SH-SY5Y (cell line): ENCODE measurements around the gene WRNIP1.

ENCODE experiments used
- GATA2 ChIP-seq: IDR thresholded peaks from 2 replicates; pipeline ENCODE4 v1.6.1; 2011; ENCODE audit warnings: mild to moderate bottlenecking, low read depth, low read length
- GATA3 ChIP-seq: IDR thresholded peaks from 2 replicates; pipeline ENCODE4 v1.6.1; 2011; ENCODE audit warnings: low read depth, mild to moderate bottlenecking, low read length, moderate library complexity

WRNIP1 gene

GRCh38 chr6:2765166-2765895, at the start of gene WRNIP1:
Gene WRNIP1, plus strand, starts transcription at chr6:2765393. Its CDS starts 230 bp downstream, at chr6:2765623.
- TF ChIP-seq GATA3 (no peak), GATA2 (no peak; the same call in 1 of the 2 replicates)

DNA sequence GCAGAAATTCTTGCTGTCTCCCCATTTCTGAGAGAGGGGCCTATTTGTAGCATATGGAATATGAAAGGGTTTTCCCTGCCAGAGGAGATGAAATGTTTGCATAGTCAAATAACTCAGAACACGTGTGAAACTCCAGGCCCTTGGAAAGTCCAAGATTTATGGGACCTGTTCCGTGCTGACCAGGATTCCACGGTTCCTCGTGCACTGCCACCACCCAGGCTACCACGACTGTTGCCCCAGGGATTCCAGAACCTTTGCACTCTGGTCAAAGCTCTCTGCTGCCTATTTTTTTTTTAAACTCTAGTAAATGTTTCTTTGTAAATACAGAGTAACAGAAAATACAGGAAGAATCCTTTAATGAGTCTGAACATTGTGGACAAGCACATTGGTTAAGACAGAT, 49.5 kb upstream of the WRNIP1 start:
- no peak for TF ChIP-seq GATA2
- TF ChIP-seq GATA3: no peak

GRCh38 chr6:2716936-2717700, 48.1 kb upstream of the WRNIP1 start:
- no peak for TF ChIP-seq GATA3
- TF ChIP-seq GATA2: no peak

GRCh38 chr6:2718334-2719092, 46.7 kb upstream of the WRNIP1 start:
- no peak for TF ChIP-seq GATA3
- no peak for TF ChIP-seq GATA2

- no peak for TF ChIP-seq GATA2
- no peak for TF ChIP-seq GATA3
Measured at GRCh38 chr6:2719093-2719455, 46.1 kb upstream of the WRNIP1 start.

DNA sequence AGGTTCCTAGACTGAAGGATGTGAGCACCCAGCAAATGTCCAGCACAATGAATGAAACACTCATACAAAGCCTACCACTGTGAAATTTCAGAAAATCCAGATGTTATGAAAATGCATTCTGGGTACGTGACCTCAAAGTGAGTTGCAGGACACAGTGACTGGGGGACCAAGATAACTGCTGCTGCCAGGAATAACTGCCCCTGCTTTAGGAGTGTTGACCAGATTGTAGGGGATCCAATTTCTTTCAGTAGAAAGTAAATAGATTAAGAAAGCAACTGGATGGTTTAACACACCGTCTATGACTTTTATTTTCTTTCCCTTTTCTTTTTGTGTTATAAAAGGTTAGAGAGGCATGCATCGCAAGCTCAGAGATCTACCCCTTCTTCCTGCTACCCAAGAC, 44.0 kb upstream of the WRNIP1 start:
- no peak for TF ChIP-seq GATA2
- no peak for TF ChIP-seq GATA3

GRCh38 chr6:2725364-2725988, 39.7 kb upstream of the WRNIP1 start:
- TF ChIP-seq GATA2: no peak
- TF ChIP-seq GATA3: no peak

GRCh38 chr6:2725999-2726567, 39.1 kb upstream of the WRNIP1 start:
- TF ChIP-seq GATA3 (no peak), GATA2 (no peak)

GRCh38 chr6:2729921-2730320, 35.3 kb upstream of the WRNIP1 start:
- no peak for TF ChIP-seq GATA3
- TF ChIP-seq GATA2: no peak

GRCh38 chr6:2730353-2731107, 34.7 kb upstream of the WRNIP1 start:
- no peak for TF ChIP-seq GATA3
- TF ChIP-seq GATA2: no peak

- TF ChIP-seq GATA2 (no peak), GATA3 (no peak)
Measured at GRCh38 chr6:2731281-2731909, 33.8 kb upstream of the WRNIP1 start.

DNA sequence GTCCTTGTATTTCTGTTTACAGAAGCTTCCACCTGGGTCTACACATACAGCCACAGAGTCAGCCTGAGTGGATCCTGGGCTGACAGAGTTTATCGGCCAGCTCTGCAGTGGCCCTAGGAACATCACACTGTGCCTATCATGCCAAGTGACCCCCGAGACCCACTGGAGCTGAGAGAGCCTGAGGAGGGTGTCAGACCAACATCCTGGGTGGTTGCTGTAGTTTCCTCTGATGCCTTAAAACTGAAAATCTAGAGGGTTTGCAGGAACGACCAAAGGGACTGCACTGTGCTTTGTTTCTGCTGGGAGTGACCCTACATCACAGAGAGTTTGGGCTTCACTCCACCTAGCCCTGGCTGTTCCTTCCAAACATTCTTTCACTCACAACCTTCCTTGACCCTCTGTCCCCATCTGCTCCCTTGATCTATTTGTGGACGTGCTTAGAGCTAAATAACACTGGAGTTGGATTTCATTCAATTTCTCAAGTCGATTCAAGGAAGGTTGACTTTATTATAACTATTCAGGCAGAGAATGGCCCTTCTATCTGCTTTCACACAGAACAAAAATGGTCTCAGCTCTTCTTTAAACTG, 32.6 kb upstream of the WRNIP1 start:
- TF ChIP-seq GATA2: no peak
